ENCODE data around the gene UNC13B. TPM values are rescaled to one million over a fixed set of nuclear protein-coding genes. Genes with fewer than 3 reads are reported as not detected.

Gene UNC13B
- total RNA-seq, 1 experiment from 2014 or later, result 48.2 TPM

- Histone ChIP-seq H2BK12ac (ENCODE audit: insufficient read length, low read depth, low read length) (no peak overlapping the region), H4K8ac (replicated peaks; ENCODE audit: insufficient read length, low read depth, low read length) (no peak overlapping the region), H3K27ac (ENCODE audit: insufficient read length, low read depth, low read length) (no peak overlapping the region), H2BK15ac (ENCODE audit: low read depth, low read length) (no peak overlapping the region), H3K18ac (ENCODE audit: insufficient read length, low read depth, low read length) (no peak overlapping the region), H2BK120ac (ENCODE audit: low read depth, low read length, poor library complexity, severe bottlenecking) (no peak overlapping the region), H2AK5ac (ENCODE audit: insufficient read length, low read length) (no peak overlapping the region), H3K79me2 (ENCODE audit: insufficient read depth, low read length) (no peaks in the 10 kb centered on the region), H3K79me1 (ENCODE audit: insufficient read depth, low read depth, low read length, poor library complexity, severe bottlenecking) (no peaks in the 10 kb centered on the region), H3K9me3 (ENCODE audit: control insufficient read depth, low read depth, low read length) (no peaks in the 10 kb centered on the region), H3K4me2 (ENCODE audit: insufficient read depth, insufficient read length, low read length) (no peak overlapping the region), H3K23me2 (ENCODE audit: insufficient read length, low read depth, low read length, poor library complexity, severe bottlenecking) (no peaks in the 10 kb centered on the region), H3K4me1 (ENCODE audit: insufficient read depth, low read length) (no peaks in the 10 kb centered on the region), H3K27me3 (ENCODE audit: insufficient read depth, low read length) (no peaks in the 10 kb centered on the region), H3K9ac (ENCODE audit: extremely low read depth, insufficient read length, low read length) (no peak overlapping the region), H4K20me1 (ENCODE audit: control insufficient read depth, insufficient read depth, insufficient read length) (no peaks in the 10 kb centered on the region), H3K56ac (ENCODE audit: insufficient read length, low read depth, low read length) (no peak overlapping the region), H4K5ac (ENCODE audit: insufficient read length, low read depth, low read length) (no peak overlapping the region), H3T11ph (ENCODE audit: low read length) (no peak overlapping the region), H3K4ac (ENCODE audit: low read depth, low read length) (no peak overlapping the region), H2BK5ac (ENCODE audit: insufficient read length, low read length) (no peak overlapping the region), H3K23ac (ENCODE audit: insufficient read length, low read depth, low read length) (no peak overlapping the region), H2AFZ (ENCODE audit: low read length) (no peak overlapping the region), H4K91ac (ENCODE audit: insufficient read length, low read depth, low read length) (no peak overlapping the region), H2BK20ac (ENCODE audit: low read depth, low read length, poor library complexity, severe bottlenecking) (no peak overlapping the region), H3K14ac (ENCODE audit: insufficient read depth, low read length) (no peak overlapping the region)
- peaks cover 4 to 11% (median 10%) of the 10 kb centered on the region in 3 experiments; a peak in 4 of 7 replicates for H3K36me3 Mint-ChIP-seq (ENCODE audit: insufficient read depth in 1 of 3, low read depth in 3 of 3)
- no peak for TF ChIP-seq CTCF (conservative IDR thresholded peaks at IDR 0.05)
- peaks cover 0 to 2% of the 10 kb centered on the region in 2 experiments; a peak in 1 of 5 replicates for H3K9me3 Mint-ChIP-seq
- H3K4me1 Mint-ChIP-seq, result no peaks in the 10 kb centered on the region
- WGBS (ENCODE audit: extremely low coverage, insufficient read length, low lambda C conversion rate), result 100% methylated on average over 1 of the region's 8 CpGs
- no peak for DNase-seq
- no peaks in the 10 kb centered on the region for H3K27me3 Mint-ChIP-seq (ENCODE audit: low read depth)
- no peak overlapping the region for H3K4me3 Mint-ChIP-seq
- no peak overlapping the region for H3K27ac Mint-ChIP-seq
These were observed 160.5 kb downstream of the UNC13B start for GRCh38 chr9:35322075-35322885.
